Activated CD8-positive, alpha-beta memory T cell treated with anti-CD3 and anti-CD28 coated beads for 1 hour (primary cell): ENCODE results near the gene SNX1.

Source experiments
- DNase-seq, 2 donors: peaks; one replicate each; pipeline ENCODE4 v3.0.0-alpha.2; 2020; ENCODE audit warnings: low read depth in 1 of 2; ENCODE audit errors: extremely low read depth in 1 of 2

Gene SNX1

DNA sequence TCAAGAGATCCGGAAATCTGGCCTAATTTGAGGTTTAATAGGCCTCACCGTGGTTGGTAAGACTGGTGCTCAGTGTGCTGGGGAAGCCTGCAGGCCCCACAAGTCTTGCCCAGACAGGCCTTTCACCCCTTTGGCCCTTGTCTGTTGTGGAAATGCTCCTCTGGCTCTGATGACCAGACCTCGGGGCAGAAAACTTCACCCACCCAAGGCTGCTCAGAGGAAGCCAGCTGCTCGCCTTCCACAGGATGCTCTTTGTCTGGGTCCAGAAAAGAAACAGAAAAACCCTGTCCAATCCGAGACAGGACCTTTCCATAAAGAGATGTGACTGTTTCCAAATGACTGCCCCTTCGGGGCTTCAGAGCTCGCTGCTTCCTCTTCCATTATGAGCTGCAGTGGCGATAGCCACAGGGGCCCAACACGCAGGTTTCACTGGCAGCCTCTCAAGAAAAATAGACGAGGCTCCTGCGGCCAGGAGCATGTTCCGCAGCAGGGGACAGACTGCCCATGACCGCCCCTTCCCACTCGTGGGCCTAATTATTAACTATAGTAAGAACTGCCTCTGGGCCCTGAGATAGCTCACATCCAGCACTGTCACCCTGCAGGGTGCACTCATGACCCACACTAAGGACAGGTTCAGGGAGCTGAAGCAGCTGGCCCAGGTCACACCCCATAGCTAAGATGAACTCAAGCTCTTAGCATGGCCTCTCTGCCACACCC lies 48.9 kb downstream of the SNX1 start:
- DNase-seq, result no peak

DNA sequence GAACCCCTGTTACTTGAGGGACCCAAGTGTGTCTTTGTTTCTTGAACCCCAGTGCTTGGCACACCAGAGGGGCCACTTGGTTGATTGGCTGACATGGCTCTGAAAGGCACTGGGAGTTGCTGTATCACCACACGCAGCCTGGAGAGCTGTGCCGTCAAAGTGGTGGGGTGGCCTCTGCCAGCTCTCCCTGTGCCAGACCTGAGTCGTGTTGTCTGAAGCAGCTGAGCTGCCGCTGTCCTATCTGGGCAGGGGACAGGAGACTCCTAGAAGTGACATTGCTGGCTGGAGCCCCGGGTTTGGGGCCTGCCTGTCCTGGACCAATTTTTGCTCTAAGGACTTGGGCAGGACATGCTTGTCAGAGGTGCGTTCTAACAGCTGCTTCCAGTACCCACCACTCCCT lies 50.3 kb downstream of the SNX1 start:
- DNase-seq, result no peak

DNA sequence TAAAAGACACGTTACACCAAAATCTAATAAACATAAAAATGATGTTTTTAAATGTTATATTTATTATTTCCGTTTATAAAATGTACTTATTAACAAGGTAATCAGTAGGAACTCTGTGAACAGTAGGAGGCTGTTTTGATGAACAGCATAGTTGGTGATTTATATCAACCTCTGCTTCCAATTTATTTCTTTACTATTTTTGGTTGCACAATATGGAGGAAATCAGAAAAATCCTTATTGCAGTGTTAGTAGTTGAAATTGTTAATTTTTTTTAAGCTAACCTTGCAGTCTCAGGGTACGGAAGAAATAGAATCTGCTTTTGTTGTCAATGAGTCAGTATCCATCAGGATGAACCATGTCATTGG lies 50.7 kb downstream of the SNX1 start:
- no peak for DNase-seq

DNA sequence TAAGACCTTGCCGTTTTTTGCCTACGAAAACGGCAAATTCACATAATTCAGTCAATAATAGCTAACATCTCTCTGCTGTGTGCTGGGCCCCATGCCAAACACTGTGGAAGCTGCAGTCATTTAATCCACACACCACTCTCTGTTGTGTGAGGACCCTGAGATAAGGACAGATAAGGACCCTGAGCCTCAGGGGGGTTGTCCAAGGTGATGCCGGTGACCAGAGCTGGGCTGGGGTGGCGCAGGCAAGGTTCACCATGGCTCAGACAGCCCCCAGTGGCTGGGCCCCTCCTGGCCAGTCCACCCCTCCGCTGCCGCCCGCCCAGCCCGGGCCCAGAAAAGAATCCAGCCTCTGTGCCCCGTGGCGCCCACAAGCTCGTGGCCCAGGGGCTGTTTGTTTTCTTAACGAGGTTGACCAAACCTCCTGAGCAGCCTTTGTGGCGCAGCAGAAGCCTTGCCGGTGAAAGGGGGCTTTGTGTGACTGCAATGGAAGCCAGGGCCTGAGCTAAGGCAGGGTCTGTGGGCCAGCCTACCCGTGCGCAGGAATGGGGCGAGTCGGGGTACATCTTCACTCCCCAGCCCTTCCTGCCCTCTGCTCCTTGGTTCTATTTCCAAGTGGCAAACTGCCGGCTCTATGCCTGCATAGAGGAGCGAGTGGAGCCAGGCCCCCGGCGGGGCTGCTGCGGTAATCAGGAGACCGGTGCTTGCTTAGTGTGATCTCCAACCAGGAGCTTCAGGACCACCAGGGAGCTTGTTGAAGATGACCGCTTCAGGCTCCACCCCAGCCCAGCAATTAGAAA lies 51.3 kb downstream of the SNX1 start:
- DNase-seq, result no peak

DNA sequence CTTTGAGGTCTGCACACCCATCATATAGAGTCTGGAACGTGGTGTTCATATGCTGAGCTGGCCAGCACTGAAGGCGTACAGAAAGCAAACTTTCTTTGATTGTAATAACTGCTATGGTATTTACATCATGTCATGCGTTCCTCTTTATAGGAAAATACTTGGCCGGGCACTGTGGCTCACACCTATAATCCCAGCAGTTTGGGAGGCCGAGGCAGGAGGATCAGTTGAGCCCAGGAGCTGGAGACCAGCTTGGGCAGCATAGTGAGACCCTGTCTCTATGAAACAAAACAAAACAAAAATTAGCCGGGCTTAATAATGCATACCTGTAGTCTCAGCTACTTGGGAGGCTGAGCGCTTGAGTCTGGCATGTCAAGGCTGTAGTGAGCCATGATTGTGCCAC lies 52.4 kb downstream of the SNX1 start:
- DNase-seq, result no peak

DNA sequence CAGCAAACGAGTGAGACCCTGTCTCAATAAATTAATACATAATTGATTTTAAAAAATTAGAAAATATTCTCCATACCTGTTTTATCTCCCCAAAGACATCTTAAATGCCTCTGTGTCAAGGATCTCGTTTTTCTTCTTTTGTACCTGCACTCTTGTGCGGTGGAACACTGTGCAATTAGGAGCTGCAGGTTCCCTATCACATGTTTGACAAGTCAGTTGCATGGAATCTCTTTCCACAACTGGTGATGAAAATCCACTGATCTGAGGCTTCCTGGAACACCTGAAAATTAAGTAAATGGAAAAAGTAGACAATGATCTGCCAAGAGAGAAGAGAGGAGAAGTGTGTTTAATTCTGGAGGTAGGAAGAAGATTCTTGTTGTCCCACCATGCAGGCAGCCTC lies 52.8 kb downstream of the SNX1 start:
- DNase-seq, result no peak

DNA sequence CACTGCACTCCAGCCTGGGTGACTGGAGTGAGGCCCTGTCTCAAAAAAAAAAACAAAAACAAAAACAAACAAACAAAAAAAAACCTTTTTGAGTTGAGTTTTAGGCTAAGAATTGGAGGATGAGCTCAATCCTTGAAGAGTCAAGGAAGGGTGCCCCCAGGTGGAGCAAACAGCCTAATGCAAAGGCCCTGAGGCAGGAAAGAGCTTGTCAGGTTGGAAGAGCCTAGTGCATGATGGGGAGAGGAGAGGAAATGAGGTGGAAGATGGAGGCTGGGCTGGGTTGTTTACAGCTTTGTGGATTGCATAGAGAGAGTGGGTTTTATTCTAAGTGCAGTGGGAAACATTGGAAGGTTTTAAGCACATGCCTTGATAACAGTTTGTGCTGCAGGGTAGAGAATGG lies 53.6 kb downstream of the SNX1 start:
- no peak for DNase-seq

DNA sequence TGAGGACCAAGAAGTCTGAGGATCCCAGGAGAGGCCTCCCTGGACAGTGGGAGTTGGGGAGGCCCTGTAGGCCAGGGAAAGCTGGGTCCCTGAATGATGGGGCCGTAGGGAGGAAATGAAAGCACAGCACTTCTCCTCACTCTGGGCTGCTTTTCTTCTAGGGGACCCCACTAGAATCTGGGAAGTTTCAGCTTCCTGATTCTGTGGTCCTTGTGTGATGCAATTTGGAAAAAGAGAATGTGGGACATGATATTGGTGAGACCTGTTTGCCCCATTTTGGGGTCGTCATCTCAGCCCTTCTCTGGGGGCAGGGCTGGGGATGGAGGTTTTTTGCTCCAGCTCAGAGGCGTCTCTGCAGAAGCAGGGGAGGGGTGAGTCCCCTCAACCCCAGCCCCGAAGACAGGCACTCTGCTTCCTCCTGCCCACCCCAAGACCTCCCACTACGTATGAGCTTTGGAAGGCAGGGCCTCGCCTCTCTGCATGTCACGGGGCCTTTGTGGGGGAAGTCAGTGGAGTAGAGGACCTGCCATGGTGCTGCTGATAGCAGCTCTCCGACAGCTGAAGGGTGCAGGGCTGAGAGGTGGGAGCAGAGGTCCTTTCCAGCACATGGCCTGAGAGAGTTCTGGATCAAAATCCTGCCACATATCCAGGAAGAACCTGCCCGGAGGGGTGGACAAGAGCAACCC lies 54.3 kb downstream of the SNX1 start:
- DNase-seq, result no peak

DNA sequence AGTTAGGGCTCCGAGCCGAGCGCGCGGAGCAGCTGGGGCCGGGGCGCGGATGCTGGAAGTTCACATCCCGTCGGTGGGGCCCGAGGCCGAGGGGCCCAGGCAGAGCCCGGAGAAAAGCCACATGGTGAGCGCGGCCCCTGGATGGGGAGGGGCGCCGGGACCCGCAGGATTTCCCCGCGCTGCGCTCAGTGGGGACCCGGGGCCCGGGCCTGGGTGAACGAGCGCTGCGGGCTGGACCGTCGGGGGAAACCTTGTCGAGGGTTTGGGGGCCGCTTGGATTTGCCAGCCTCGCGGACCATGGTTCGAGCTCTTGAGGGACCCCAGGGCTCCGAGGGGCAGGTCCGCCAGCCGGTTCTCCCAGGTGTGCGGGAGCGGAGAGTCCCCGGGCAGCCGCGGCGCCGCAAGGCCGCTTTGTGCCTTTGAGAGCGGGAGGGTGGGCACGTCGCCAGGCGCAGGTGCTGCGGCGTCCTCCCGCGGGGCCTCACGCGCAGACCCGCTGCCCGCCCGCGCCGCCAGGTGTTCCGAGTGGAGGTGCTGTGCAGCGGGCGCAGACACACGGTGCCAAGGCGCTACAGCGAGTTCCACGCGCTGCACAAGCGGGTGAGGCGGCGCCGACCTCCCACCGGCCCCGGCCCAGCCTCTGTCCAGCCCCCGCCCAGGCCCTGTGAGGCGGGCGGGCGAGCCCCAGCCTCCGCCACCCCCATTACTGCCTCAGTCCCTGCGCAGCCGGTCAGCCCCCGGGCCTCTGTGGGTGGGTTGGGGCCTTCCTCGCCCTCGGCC lies 56.1 kb downstream of the SNX1 start, which contains the start of gene SNX22:
SNX22 (plus strand) TSS at position 5 of the 780 bp plus-strand sequence; CDS start at position 50, 45 bp downstream.
- peak in 1 of 2 donors; percentile 22 for DNase-seq

DNA sequence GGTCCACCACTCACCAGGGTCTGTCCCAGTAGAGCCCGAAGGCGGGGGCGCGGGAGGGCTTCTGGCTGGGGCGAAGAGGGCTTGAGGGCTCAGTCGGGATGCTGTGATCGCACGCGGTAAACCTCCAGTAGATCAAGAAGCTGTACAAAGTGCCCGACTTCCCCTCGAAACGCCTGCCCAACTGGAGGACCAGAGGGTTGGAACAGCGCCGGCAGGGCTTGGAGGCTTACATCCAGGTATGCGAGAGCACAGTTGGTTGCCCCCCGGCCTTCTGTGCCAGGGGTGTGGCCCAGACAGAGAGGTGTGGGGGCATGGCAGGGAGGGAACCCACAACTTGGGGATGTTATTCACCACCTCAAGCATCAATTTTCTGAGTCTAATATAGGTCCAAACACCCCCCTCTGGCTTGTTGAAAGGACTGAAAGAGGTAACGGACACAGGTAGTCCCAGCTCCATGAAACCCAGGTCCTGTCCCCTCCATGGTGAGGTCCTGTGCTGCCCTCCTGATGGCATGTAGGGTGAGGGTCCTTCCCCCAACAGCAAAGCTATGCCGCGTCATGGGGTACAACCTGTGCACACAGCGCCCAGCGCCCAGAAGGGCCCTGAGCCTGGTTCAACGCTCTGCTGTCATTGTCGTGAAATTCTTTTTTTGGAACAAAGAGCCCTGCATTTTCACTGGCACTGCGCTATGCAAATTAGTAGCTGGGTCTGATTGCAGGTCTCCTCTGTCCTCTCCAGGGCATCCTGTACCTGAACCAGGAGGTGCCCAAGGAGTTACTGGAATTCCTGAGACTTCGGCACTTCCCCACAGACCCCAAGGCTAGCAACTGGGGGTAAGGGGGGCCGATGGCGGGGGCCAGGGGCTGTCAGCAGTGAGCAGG lies 57.0 kb downstream of the SNX1 start:
- DNase-seq, result no peak

DNA sequence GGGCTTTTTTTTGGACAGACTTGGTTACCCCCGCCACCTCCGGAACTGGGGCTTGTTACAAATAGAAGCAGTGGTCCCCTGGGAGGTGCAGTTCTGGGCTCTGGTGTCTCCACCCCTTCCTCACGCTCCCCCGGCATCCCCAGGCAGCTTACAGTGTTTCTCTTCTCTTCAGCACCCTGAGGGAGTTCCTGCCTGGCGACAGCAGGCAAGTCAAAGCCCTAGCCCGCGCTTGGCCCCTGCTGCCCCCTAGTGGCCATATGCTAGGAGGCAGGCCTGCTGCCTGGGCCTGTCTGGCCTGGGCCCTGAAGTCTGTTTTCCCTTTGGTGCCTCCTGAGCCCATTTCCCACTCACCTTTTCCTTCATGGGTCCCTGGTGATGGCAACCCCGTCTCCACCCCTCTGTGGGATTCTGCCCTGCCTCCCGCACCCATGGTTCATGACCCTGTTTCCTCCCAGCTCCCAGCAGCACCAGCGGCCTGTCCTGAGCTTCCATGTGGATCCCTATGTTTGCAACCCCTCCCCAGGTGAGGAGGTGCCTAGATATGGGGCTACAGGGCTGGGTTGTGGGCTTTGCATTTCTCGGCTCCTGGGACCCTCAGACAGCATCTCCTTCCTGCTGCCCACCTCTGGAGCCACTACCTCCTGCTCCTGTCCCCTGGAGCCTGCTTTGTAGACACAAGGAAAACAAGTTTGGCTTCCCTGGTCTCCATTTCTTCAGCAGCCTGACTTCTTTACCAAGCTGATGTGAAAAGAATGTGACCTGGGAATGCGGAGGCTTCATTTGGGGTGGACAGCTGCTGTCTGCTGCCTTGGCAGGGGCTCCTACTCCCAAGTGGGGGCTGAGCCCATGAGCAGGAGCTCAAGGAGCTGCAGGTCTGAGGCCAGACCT lies 57.9 kb downstream of the SNX1 start:
- peak; percentile 72 to 88 for DNase-seq

DNA sequence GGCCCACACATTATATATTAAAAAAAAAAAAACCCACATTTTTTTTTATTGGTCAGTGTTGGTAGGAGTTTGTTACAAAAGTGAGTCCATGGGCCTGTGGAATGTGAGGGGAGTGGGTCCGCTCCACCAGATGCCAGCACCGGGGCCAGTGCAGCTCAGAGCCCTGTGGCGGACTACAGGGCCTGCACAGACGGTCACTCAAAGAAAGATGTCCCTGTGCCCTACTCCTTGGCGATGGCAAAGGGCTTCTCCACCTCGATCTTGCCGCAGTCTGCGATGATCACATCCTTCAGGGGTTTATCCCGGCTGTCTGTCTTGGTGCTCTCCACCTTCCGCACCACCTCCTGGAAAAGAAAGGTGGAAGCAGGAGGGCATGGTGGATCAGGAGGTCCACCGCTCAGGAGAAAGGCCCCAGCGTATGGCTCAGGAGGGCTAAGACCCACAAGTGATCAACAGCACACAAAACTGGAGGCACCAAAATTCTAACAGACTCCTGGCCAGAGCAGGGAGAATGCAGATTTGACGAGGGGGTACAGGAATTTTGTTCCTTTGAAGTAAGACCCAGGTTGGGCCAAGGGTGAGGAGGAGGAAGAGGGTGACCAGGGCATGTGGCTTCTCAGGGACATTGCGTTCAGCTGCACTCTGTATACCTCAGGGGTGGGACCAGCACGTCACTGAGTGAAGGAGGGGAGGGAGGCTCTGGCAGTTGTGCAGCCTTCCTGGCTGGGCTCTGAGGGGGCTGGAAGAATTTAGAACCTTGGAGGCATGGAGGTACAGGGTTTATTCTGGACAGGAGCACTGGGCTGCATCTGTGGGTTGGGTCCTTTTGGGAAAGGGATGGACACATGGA lies 60.2 kb downstream of the SNX1 start:
- DNase-seq, result no peak

DNA sequence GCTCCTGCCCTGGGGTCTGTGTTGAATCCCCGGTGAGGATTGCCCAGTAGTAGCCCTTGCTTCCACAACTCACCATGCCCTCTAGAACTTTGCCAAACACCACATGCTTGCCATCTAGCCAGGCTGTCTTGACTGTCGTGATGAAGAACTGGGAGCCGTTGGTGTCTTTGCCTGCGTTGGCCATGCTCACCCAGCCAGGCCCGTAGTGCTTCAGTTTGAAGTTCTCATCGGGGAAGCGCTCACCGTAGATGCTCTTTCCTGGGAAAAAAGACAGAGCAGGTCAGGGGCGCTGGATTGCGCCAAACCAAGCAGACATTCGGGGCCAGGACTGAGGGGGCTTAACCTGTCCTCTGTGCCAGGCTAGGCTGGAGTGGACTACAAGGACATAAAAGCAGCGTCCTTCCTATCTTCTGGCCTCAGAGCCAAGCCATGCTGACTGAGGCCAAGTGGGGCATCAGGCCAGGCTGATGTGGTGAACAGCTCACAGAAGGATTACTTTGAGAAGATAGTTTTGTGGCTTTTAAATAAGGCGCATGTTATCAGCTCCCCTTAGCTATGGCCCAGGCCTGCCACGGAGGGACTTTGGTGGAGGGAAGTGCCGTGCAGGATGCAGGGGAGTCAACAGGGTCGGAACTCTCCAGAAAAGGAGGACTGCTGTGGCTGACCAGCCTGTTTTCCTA lies 61.0 kb downstream of the SNX1 start:
- DNase-seq, result no peak

DNA sequence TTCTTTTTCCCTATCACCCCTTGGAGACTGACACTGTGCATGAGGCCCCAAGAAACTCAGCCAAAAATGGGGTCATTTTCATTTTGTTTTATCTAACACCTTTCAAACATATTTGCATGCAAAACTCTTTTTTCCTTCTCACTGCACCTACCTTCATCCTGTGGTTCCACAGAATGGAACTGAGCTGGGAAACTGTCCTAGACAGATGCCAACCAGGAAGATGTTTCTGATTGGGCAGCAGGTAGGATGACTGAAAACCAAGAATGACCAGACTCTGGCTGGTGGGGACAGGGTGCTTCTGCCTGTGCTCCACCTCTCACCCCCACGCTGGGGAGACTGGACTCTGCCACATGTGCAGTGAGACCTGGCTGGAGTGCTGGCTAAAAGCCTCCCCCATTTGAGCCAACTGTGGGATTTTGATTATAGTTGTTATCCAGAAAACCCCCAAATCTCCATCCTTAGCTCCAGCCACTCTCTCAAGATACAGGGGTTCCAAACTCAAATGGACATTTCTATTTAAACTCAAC lies 61.9 kb downstream of the SNX1 start:
- no peak for DNase-seq

DNA sequence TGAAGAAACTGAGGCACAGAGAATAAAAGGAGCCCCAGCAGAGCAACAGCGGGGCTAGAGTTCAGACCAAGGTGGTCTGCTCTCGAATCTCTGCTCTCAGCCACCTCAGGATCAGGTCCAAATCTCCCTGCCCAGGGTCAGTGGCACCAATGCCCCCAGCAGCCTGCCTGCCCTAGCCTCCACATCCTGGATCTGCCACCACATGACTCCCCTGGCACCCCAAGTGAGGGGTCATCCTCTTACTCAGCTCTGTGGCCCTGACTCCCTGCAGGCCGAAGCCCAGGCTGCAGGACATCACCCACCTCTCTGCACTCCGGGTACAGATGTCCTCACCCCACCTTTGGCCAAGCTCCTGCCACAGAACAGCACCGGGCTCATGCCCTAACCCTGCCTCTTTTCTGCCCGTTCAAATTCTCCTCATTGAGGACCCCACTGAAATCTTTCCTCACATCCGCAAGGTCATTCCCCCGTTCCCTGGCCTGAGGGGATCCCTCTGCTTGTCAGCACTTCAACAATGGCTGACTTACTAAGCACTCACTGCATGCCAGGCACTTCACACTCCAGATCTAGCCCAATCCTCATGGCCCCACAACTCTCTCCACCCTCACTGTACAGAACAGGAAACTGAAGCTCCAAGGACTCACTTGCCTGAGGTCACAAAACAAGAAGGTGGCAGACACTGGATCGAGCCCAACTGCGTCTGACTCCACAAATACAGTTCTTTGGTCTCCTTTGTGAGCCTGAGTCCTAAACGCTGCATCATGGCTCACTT lies 62.8 kb downstream of the SNX1 start:
- no peak for DNase-seq

DNA sequence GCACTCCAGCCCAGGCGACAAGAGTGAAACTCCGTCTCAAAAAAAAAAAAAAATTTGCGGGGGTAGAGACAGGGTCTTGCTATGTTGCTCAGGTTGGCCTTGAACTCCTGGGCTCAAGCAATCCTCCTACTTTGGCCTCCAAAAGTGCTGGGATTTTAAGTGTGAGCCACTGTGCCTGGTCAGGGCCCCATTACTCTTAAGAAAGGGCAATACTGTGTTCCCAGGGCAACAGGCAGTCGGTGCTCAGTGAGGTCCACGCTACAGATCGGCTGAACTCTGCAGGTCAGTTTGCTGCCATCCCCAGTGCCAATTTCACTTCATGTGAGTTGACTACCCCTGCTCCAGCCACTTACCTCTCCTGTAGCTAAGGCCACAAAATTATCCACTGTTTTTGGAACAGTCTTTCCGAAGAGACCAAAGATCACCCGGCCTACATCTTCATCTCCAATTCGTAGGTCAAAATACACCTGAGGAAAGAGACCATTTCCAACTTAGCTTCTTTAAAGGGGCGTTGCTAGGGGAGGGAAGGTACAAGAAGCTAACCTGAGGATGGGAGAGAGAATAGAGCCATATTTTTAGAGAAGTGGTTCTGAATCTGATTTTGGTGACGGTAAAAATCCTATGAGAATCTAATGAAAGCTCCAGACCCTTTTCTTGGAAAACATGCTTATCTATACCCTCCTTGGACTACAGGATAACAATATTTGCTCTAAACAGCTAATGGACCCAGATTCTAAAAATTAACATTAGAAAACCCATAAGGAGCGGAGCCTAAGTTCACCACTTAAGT lies 66.1 kb downstream of the SNX1 start:
- DNase-seq, result no peak
